HG02798 (cell line): ENCODE data around the gene MALSU1.

Experiments used
- ATAC-seq: cut with Tn5 transposase; IDR thresholded peaks from one replicate; pipeline ENCODE4 v1.9.1; 2021; ENCODE audit warnings: mild to moderate bottlenecking; ENCODE audit not compliant: unreplicated experiment, poor library complexity

MALSU1 gene

DNA sequence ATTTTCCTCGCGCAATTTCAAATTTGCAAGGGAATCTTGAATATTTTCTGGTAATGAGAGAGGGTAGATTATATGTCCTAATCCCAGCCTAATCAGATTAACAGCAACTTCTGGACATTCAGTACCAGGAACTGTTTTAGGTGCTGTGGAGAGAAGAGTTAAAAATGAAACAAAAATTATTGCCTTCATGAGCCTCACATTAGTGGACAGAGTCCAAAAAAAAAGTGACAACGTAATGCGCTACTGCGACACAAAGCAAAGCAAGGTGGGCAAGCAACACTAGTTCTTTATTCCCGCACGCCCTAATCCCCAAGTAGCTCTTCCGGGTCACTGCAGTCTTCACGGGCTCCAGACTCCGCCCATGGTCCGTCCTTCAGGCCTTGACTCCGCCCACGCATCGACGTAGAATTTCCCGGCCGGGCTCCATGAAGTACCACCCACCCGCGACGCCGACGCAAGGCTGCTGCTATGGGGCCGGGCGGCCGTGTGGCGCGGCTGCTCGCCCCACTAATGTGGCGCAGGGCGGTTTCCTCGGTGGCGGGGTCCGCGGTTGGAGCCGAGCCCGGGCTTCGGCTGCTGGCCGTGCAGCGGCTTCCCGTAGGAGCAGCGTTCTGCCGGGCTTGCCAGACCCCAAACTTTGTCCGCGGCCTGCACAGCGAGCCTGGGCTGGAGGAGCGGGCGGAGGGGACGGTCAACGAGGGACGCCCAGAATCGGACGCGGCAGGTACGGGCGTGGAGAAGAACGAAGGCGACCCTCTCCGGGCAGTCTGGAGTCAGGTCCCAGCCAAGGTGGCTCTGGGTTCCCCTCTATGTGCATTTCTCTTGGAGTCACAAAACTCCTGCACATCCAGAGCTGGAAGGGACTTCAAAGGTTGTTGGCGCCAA lies at the start of gene MALSU1:
TSS of gene MALSU1 (plus strand) at position 455 of the 885 bp plus-strand sequence. CDS start at position 469, 14 bp downstream.
- ATAC-seq: peak; percentile 100

DNA sequence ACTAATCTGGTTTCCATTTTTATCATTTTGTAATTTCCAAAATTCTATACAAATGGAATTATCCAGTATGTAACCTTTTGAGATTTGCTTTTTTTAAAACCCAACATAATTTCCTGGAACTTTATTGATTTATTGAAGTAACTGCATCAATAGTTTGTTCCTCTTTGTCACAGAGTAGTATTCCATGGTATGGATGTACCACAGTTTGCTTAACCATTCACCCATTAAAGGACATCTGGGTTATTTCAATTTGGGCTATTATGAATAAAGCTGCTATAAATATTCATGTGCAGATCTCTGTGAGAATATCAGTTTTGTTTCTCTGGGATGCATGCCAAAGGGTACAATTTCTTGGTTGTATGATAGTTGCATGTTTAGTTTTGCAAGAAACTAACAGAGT lies 49.7 kb upstream of the MALSU1 start:
- no peak for ATAC-seq

DNA sequence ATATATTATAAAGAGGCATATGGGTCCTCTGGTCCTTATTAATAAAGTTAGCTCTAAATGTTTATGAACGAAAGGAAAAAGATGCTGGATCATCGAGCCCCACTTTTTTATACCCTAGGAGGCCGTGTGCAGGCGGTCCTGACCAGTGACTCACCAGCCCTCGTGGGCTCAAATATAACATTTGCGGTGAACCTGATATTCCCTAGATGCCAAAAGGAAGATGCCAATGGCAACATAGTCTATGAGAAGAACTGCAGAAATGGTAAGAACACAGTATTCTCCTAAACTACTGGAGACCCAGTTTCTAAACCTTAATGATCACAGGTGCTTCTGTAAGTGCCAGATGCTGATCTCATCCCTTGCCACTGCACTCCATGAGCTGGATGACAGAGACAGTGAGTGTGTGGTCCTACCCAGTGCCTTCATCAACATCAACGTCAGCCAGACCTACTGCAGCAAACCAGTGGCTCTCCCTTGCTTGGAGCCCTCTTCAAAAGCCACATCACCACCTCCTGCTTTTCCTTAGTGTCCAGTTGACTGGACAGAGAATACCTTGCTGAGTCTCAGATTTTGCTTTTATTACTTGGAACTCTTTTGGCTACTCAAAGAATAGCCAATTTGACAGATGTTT lies 45.0 kb upstream of the MALSU1 start:
- no peak for ATAC-seq

DNA sequence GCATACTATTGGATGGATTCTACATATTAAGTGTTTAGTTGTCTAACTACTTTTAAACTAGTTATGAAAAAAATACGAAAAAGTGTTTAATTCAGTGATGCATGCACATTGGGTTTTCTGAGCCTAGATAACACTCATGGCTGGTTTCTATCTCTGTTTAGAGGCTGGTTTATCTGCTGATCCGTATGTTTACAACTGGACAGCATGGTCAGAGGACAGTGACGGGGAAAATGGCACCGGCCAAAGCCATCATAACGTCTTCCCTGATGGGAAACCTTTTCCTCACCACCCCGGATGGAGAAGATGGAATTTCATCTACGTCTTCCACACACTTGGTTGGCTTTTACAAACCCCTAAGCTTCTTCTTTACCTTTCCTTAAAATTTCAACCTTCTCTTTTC lies 42.4 kb upstream of the MALSU1 start:
- ATAC-seq: no peak

DNA sequence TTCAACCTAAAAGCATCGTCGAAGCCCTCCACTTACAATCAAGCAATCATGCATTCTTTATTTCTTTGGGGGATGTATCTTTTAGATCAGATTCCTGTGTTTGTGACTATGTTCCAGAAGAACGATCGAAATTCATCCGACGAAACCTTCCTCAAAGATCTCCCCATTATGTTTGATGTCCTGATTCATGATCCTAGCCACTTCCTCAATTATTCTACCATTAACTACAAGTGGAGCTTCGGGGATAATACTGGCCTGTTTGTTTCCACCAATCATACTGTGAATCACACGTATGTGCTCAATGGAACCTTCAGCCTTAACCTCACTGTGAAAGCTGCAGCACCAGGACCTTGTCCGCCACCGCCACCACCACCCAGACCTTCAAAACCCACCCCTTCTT lies 38.8 kb upstream of the MALSU1 start:
- no peak for ATAC-seq

DNA sequence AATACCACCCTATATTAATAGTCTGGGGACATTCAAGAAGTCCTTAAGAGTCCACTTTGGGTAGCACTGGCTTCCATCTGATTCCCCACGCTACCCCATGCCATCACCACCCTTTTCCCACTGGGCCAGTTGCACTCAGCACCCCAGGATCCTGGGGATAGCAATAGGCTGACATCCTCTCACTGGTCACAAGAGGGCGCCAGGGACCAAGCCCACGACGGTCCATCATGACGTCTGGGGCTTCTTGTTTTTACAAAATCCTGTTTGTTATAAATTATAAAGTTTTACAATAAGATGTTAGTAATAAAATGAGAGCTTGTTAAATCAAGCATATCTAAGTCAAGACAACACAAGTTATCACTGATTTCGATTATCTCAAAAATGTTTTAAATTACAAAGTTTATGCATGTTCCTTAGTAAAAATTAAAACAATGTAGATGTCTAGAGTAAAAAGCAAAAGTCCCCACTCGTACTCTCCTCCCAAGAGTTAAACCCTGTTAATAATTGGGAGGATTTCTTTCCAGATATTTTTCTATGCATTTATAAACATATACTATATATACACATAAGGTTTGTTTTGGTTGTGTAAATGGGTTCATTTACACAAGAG lies 37.2 kb upstream of the MALSU1 start:
- ATAC-seq: peak; percentile 84

DNA sequence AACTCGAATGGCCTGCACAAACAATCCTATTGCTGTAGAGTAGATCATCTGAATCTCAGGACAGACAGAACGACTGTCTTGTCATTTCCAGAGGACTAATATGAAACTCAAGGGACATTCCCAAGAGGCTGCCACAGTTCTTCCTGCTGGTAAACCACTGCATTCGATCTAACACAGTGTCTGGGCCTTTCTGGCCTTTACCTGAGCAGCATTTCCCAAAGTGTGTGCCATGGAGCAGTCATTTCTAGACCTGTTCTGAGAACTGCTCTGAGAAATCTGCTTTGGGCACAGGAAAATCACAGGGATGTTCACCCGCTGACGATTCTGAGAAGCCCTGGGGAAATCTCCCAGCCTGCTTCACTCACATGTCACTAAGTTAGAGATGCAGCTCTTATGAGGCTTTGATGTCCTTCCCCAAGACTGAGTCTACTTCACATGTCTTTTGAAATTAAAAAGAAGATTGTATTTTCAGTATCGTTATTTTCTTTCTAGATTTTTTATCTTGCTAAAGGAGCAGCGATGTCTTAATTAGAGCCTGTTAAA lies 34.2 kb upstream of the MALSU1 start:
- ATAC-seq: no peak

DNA sequence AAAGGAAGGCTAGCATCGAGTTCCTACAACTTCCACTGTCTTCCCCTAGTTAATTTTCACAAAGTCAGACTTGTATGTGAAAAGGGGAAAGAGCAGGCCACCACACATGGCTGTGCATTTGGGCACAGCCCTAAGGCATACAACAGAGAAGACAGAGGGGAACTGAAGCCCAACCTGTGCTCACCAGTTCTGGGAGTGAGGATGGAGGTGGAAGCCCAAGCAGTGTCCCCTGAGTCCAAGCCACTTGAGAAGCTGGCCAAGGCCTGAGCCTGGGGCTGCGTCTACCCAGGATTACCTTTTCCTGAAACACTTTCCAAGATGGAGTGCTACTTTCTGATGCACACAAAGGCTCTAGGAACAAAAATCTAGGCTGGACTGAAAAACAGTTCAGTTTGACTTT lies 32.2 kb upstream of the MALSU1 start:
- ATAC-seq: no peak

DNA sequence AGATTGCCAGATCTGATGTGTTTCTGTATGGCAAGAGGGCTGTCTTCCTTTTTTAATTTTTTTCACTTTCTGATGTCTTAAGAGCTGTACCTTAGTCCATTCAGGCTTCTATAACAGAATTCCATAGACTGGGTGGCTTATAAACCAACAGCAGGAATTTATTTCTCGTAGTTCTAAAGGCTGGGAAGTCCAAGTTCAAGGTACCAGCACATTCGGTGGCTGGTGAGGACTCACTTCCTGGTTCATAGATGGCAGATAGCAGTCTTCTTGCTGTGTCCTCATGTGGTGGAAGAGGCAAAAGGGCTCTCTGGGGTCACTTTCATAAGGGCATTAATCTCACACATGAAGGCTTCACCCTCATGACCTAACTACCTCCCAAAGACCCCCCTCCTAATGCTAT lies 31.8 kb upstream of the MALSU1 start:
- no peak for ATAC-seq

DNA sequence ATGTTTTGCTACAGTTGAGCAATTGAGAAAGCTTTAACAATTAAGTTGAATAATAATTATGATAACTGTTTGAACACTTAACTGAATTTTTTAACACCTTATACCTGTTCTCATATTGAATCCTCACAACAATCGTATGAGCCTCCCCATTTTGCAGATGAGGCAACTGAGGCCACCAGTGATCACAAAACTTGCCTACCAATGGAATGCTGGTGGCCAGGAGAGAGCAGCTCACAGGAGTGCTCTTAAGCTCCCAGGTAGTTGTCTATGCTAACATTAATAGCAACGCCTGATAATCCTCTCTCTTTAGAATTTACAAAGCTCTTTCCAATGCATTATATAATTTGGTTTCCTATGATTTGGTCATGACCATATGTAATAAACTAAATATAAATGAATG lies 31.0 kb upstream of the MALSU1 start:
- no peak for ATAC-seq

DNA sequence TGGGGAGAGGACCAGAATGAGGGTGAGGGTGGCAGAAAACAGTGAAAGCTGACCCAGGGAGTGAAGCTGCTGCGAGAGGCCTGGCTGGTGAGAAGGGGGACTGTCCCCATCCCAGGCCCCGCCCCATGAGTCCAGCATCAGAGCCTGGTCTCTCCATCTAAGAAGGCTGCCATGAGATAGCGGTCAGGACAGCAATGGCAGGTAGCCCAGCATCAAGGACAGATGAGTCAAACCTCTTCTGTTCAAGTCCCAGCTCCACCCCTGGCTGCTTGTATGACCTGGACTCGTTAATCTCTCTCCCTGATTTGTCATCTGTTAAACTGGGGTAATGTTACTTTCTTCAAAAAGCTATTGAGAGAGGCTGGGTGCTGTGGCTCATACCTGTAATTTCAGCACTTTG lies 30.4 kb upstream of the MALSU1 start:
- ATAC-seq: no peak

DNA sequence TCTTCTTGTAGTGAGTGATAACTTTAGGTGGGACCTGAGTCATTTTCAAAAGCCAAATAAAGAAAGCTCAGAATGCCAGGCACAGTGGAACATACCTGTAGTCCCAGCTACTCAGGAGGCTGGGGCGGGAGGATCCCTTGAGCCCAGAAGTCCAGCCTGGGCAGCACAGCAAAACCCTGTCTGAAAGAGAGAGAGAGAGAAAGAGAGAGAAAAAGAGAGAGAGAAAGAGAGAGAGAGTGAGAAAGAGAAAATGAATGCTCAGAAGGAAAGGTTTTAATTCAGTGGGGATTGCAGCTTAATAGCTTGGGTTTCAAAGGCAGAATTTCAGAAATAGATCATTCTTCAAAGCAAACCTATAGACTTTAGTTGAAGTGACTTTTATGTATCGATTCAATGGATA lies 26.9 kb upstream of the MALSU1 start:
- ATAC-seq: no peak

DNA sequence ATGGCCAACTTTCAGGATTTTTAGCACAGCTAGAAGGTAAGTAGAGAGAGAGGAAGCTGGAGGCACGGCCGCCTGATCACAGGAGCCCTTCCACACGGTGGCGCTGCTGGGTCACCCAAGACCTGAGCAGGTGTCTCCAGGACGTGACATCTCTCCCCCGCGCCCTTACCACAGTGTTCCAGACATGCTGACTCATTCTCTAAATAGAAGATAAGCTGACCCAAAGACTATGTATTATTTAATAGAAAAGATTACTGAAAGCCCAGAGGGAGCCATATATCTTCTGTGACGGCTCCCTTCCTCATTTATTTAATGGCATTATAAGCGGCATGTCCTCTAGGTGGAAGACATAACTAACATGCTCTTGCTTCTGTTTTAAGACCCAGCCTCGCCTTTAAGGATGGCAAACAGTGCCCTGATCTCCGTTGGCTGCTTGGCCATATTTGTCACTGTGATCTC lies 26.0 kb upstream of the MALSU1 start:
- ATAC-seq: peak; percentile 96

DNA sequence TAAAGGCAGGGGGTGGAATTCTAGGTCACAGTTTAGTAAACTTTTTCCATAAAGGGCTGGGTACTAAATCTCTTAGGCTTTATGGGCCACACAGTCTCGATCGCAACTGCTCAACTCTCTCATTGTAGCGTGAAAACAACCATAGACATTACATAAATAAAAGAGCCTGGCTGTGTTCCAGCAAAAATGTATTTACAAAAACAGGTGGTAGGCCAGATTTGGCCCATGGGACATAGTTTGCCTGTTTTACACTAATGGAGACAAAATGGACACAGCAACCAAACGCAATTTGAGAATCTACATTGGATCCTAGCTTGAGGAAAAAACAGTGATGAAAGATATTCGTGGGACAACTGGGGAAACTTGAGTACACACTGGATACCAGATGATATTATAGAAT lies 23.2 kb upstream of the MALSU1 start:
- no peak for ATAC-seq

DNA sequence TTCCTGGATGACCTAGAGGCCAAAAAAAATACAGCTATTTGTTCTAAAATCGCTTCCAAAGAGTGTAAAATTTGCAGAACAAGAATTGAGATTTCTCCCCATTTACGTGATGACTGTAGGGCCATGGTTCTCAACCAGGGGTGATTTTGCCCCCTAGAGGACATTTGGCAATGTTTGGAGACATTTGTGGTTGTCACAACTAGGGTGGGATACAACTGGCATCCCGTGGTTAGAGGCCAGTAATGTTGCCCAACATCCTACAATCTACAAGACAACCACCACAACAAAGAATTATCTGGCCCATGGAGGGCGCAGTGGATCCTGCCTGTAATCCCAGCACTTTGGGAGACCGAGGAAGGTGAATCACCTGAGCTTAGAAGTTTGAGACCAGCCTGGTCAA lies 22.8 kb upstream of the MALSU1 start:
- no peak for ATAC-seq

DNA sequence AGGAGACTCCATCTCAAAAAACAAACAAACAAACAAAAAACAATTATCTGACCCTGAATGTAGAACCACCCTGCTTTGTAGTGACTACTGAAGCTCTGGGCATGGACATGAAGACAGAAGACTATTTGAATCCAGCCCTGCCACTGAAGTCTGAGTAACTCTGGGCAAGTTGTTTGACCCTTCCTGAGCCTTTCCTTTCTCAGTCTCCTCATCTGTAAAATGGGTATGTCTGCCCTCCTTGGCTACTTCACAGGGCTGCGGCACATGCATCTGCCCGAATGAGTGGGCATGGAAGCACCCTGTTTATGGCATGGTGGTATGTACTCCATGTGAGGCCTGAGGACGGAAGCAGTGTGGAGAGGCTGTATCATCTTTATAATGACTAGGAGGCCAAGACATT lies 22.2 kb upstream of the MALSU1 start:
- ATAC-seq: no peak

DNA sequence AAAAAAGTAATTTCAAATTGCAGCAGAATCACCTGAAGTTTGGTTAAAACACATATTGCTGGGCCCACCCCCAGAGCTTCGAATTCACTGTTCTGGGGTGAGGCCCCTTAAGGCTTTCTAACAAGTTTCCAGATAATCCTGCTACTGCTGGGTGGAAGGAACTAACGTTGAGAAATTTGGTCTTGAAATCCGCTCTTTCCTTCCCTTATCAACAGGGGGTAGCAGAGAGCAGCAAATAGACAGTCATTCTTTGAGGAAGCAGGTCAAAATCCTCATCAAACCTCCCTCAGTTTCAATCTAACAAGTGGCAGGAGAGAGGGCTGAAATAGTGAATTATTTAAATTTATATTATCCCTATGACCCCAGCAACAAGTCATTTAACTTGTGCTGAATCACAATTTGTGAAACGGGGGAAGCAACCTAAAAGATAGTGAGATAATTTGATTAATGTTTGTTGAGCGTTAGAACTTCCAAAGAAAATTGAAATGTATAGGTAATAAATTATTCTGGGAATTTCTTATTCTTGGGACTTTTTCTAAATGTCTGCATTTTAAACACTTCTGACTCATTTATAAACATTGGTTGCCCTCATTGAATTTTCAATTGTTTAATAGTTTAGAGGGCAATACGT lies 21.7 kb upstream of the MALSU1 start:
- ATAC-seq: no peak

DNA sequence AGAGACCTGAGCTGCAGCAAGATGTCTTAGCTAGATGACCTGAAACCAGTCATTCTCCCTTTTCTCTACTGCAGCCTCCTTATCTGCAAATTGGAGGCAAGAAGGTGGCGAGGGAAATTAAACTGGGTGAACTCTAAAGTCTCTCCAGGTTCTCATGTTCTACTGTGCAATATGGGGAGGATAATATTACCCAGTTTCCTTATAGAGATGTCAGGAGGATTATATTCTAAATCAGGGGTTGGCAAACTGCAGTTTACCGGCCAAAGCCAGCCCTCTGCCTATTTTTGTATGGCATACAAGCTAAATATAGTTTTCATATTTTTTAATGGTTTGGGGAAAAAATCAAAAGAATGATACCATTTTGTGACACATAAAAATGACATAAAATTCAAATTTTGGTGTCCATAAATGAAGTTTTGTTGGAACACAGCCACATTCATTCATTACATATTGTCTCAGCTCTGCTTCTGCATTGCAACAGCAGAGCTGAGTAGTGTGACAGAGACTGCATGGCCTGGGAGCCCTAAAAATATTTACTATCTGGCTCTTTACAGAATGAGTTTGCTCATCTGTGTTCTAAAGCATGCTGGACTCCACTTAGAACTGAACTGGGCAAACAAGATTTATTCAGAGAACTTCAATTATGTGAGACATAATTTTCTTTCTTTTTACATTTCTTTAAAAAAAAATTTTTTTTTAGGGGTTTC lies 19.2 kb upstream of the MALSU1 start:
- ATAC-seq: no peak

DNA sequence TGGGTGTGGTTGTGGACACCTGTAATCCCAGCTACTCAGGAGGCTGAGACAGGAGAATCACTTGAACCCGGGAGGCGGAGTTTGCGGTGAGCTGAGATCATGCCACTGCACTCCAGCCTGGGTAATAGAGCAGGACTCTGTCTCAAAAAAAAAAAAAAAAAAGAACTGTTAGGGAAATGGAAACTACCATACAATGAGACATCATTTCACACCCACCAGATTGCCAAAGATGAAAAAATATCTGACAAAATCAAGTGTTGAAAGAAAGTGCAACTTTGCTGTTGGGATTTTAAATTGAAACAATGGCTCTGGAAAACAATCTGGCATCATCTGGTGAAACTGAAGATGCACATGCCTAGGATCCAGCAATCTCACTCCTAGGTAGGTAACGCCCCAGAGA lies 16.1 kb upstream of the MALSU1 start:
- ATAC-seq: no peak

DNA sequence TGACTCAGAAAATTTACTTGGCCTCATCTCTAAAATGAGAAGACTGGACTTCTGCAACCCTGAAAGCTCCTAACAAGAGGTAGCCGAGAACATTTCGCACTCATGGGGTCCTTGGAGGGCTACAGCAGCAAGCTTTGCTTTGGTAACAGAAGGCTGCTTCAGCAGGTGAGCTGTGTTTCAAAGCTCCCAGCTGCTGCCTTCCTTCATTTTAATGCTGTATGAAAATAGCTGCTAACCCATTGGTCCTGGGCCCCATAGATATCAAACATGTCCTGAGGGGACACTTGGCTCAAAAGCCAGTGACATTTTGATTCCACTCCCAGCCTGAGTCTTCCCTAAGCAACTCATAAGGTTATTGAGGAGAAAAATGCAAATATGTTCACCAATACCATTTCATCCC lies 14.3 kb upstream of the MALSU1 start:
- no peak for ATAC-seq
